Measurements from ENCODE around the gene HTRA3.

Gene HTRA3

DNA sequence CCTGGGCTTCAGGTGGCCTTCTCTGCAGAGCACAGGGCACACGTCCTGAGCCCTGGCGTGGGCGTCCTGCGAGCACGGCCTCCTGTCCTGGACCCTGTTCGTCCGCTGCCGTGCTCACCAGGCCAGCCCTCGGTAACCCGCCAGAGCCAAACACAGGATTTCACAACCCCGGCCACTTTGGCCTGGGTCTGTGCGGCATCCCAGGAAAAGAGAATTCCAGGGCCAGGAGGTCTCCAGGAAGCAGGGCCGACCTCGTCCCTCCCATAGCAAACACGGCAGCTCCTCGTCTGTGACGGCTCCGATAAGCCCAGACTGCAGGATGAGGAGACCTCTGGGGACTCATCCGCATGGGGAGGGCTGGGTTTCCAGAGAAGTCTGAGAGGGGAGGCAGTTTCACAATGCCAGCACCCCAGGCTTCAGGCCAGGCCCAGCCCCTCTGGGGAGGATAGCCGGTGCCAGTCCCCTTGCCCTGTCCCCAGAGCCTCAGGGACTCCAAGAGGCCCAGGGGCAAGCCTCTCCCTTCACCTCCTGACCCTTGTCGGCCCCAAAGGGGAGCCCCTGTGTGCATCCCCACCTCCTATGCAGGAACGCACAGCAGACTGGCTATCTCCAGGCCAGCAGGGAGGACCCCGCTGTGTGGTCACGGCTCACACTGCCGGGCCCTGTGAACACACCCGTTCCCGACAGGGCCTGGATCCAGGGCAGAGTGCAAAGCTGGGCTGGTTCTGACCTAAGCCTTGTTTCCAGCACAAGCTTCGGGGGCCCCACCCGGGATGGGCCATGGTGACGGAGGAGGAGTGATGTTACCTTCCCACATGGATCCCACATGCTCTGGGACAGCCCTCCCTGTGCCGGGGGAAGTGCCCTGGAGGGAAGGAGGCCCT, 22.3 kb upstream of the HTRA3 start:
- DNase-seq (ENCODE audit: low spot score): peak; percentile 91

DNA sequence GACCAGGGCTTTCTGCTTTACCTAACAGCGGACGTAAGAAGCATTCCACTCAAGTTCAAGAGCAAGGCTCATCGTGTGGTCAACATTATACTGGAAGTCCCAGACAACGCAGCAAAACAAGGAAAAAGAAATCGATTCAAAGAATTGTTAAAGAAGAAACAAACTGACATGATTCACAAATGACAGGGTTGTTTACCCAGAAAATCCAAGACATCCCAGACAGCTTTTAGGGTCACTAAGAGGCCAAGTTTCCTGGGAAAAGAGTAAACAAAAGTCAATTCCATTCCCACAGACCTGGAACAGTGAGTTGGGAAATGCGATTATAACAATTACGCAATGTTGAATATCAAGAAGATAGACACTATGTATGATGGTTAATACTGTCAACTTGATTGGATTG, 21.5 kb upstream of the HTRA3 start:
- no peak for DNase-seq (ENCODE audit: low spot score)

DNA sequence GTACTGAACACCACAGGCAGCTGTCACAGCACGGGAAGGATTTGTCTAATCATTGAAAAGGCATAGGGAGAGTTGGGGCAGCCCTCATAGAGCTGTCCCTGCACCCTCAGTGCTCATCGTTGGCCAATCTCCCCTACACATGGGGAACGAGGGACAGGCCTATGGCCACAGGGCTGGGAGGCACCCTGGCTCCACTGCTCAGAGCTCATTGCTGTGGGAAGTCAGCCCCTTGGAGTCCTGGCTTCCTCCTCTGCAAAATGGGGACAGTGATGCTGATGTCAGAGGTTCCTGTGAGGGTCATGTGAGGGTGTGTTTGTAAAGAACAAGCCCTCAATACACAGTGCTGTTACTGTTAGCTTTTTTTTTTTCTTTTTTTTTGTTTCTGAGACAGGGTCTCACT, 19.3 kb upstream of the HTRA3 start:
- no peak for DNase-seq (ENCODE audit: low spot score)

DNA sequence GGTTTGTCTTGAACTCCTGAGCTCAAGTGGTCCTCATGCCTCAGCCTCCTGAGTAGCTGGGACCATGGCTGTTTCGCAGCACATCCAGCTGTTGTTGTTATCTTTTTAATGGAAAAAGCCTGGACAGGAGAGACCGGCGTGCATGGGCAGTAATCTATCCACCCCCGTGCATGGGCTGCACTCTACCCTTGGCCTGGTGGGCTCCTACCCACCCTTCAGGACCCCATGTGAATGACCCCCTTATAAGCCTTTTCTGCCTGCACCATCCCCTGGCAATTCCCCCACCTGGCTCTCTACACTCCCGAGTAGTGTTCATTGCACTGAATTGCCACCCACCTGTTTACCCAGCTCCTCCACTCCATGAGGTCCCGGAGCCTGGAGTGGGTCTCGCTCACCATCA, 18.9 kb upstream of the HTRA3 start:
- DNase-seq (ENCODE audit: low spot score): no peak

DNA sequence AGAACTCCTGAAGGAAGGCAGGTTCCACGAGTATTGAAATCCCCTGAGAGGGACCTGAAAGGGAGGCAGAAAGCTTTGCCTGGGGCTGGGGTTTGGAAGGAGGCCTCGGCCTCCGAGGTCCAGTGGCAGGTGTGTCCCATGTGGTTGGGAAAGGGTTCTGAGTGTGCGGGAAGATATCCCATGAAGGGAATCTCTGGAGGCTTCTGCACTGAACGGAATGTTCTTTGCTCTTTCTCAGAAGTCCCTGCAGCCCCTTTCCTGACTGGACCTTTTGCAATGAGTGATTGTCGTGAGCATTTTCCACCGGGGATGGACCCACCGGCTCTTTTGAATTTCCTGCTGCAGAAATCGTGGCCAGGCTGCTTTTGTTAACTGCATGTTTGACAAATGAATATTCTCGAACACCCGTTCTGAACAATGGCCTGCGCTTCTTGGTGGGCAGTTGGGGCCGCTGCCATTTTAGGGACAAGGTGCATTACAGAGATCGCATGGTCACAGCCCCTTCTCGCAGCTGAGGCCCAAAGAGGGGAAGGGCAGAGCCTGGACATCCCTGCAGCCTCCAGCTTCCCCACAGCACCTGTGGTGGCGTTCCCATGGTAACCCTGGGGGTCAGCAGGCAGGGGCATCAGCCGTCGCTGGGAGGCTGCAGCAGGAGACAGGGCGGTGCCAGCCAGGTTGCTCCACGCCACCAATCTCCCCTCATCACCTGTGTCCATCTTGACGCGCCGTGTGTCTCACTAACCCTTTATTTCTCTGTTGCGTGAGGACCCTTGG, 18.3 kb upstream of the HTRA3 start:
- no peak for DNase-seq (ENCODE audit: low spot score)

DNA sequence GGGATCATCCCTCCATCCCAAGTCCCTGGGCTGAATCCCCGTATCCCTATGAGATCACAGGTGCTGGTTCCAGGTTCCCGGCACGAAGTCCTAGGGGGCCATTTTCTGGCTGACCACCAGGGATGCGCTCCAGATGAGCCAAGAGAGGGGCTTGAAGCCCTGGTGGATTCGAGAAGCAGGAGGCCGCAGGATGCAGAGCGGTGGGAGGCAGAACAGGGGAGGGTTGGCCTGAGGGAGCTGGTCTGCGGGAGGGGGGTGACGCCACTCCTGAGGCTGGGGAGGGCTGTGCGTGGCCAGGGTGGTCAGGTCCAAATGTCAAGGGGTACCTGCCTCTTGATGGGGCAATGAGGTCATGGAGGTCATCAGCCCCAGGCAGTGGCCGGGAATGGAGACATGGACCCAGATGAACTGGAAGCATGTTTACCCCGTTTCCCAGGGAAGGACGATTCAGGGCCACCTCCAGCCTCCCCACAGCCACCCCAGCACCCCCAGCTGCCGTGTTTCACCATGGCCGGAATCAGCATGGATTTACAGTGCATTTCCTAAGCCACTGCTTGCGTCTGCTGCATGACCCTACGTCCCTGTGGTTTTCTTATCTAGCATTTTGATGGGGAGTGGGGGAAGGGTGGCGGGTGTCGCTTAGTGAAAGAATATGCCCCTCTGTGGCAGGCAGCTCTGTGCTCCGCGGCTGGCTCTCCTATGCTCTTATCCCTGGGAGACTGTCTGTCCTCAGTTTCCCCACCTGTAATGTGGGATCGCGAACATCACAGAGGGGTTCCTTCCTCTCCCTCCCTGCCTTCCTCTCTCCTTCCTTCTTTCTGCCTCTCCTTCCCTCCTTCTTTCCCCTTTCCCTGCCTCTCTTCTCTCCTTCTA, 17.0 kb upstream of the HTRA3 start:
- DNase-seq (ENCODE audit: low spot score): no peak

DNA sequence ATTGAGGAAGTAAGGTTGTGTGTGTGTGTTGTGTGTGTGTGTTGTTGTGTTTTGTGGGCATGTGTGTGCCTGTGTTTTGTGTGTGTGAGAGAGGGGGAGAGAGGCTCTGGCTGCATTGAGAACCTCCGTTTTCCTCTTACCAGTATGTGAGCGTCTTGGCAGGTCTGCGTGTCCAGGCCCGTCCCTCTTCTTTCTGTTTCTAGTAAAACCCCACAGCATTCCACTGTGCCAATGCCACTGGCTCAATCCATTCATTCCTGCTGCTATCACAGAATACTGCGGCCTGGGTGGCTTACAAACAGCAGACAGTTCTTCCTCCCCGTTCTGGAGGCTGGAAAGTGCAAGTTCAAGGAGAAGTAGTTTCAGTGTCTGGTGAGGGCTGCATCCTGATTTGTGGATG, 15.5 kb upstream of the HTRA3 start:
- DNase-seq (ENCODE audit: low spot score): no peak

DNA sequence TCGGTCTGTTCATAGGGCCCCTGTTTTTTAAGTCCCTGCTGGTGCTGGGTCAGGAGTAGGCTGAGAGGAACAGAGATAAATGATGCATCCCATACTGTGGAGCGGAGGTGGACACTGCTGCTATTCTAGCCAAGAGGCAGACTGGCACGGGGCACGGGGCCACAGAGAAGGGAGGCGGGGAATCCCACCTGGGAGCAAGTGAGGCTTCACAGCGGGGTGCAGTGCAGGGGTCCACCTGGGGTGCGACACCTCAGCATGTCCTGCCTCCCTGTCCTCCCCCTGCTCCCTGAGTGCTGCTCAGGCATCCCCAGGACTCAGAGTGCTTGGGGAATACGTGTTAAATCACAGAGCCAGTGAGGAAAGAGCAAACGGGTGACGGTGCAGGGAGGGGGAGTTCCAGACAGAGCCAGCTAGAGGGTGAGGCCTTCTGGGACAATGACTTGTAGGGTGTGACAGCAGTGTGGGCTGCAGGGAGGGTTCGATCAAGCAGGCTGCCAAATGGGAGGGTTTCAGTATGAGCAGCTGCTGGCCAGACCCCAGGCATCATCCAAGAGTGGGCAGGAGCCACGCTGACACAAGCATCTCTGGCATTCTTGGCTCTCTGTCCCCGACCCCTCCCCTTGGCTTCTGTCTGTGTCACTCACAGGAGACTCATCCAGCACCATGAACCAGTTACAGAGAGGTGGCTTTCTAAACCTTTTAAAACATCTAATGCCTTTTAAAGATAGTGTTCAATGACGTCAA, 13.7 kb upstream of the HTRA3 start:
- DNase-seq (ENCODE audit: low spot score): no peak

DNA sequence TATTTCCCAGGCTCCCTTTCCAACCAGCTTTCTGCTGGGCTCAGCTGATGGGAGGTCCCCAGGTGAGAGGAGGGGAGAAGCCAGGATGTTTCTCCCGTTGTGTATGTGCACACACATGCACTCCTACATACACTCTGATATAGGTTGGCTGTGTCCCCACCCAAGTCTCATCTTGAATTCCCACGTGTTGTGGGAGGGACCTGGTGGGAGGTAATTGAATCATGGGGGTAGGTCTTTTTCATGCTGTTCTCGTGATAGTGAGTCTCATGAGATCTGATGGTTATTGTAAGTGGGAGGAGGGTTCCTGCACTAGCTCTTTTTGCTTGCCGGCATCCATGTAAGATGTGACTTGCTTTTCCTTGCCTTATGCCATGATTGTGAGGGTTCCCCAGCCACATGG, 11.7 kb upstream of the HTRA3 start:
- DNase-seq (ENCODE audit: low spot score): no peak

DNA sequence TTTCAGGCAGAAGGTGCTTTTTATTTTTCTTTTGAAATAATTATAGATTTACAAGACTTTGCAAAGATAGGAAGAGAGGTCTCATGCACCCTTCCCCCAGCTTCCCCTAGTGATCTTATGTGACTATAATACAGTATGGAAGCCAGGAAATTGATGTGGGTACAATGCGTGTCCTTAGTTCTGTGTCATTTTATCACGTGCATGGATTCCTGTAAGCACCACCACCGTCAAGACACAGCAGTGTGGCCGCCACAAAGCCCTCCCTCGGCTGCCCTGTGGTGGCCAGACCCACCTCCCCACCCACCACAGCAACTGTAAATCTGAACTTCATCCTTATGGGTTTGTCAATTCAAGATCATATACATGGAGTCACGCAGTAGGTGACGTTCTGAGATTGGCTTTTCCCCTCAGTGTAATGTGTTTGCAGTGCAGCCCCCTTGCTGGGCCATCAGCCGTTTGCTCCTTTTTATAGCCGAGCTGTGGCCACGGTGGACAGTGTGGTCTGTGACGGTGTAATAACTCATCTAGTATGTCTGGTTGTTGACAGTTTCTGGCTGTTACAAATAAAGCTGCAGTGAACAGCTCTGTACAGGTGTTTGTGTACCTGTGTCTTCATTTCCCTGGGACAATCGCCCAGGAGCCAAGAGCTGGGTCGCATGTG, 10.9 kb upstream of the HTRA3 start:
- DNase-seq (ENCODE audit: low spot score): no peak

DNA sequence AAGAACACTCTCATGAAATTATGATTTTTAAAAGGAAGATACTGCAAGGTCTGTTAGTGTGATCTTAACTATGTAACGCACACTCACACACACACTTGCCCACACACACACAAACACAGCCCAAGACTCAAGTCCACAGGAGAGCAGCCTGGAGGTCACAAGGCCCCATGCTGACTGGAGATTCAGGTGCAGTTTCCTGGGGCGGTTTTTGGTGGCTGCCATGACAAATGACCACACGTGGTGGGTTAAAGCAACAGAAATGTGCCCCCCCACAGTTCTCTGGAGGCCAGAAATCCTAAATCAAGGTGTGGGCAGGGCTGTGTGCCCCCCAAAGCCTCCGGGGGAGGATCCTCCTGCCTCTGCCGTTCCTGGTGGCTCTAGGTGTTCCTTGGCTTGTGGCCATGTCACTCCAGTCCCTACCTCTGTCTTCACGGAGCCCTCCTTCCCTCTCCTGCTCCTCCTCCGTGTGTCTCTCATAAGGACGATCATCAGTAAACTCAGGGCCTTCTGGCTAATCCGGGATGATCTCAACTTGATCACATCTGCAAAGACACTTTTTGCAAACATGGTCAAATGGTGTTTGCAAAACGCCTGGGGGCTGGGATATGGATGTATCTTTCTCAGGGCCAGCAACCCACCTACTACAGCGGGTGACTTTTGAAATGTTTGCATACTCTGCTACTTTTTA, 9.7 kb upstream of the HTRA3 start:
- no peak for DNase-seq (ENCODE audit: low spot score)

DNA sequence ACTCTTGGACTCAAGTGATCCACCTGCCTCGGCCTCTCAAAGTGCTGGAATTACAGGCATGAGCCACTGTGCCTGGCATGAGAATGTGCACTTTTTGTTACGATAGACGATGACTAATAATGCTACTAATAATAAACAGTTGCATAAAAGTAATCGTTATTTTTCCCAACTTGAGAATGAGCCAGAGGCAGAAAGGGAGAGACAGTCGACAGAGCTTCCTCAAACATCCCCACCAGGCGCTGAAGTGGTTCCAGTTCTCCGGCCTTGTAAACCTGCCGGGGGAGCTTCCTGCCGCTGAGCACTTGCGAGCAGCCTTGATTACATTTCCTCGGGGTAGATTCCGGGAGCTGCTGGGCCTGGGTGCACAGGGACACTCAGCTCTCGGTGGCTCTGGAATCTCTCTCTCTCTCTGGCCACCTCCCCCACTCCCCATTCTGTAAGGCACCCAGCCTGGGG, 8.9 kb upstream of the HTRA3 start:
- DNase-seq (ENCODE audit: low spot score): no peak

DNA sequence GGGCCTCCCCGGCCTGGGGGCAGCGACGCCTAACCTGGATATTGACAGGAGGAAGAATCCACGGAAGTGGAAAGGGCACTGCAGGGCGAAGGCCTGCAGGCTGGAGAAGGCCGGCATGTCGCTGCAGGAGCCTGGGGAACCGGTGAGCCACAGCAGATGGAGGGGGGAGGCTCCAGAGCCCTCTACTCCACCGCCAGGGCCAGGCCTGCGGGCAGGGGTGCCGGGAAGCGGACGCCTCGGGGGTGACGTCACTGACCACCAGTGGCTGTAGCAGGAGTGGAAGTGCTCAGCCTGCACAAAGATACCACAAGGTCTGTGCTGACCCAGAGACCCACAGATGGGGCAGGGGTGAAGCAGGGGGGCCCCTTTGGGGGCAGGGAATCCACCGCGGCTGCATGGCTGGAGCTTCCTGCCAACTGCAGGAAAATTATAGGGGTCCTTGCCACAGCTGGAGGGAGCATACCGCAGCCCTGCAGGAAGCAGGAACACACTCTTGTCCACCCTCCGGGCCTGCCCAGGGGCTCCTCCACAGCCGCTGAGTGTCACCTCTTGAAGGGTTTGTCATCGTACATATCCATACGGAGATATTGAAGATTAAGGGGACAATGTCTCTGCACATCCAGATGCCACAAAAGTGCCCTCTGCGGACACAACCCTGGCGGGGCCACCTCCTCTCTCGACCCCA, 7.6 kb upstream of the HTRA3 start:
- no peak for DNase-seq (ENCODE audit: low spot score)

DNA sequence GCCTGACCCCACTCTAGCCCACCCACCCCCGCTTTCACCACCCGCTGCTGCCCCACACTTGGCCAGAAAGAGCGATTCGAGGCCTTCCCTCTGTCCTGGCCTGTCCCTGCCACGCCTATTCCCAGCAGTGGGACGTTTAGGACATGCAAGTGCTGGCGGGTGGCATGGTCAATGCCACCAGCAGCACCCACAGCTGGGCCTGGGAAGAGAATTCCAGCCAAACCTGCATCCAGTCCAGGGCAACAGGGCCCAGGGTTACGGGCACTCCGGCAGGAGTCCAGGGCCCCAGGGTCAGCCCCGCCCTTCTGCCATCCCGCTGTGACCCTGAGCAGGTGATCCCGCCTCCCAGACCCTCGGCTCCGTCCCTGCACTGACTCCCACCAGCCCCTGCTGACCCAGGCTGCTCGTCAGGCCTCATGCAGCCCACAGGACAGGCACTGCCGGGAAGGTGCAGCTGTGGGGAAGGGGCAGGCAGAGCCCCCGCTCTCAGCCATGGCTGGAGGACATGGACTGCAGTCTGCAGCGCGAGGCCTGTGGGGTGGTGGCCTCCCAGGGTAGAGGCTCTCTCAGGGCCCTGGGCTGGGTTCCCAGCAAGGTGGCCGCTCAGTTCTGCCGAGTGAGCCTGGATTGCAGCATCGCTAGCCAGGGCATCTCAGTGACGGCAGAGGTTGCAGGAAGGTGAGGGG, 6.8 kb upstream of the HTRA3 start:
- no peak for DNase-seq (ENCODE audit: low spot score)

DNA sequence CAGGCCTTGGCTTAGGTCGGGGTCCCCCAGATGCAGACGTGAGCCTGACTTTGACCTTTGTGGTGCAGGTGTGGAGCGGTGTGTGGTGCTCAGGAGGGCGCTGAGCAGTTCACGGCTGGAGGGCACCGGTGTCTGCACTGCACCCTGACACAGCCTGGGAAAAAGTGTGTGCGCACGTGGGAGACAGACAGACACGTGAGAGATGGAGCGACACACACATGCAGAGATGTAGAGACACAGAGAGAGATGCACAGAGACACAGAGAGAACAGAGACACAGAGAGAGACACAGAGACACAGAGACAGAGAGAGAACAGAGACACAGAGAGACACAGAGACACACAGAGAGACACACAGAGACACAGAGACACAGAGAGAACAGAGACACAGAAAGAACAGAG, 6.2 kb upstream of the HTRA3 start:
- DNase-seq (ENCODE audit: low spot score): no peak

DNA sequence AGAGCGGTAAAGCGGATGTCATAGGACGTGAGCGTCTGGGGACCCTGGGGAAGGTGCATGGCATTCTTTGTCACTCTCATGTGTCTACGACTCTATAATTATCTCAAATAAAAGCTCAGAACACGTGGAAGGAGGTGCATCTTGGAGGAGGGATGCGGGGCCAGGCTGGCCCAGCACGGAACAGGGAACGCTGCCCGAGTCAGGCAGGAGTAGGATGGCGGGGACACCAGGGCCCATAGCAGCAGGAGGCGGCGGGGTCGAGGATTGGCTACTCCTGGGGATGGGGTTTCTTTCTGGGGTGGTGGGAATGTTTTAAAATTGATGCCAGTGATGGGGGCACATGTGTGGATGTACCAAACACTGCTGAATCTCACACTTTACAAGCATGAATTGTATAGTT, 5.4 kb upstream of the HTRA3 start:
- no peak for DNase-seq (ENCODE audit: low spot score)

DNA sequence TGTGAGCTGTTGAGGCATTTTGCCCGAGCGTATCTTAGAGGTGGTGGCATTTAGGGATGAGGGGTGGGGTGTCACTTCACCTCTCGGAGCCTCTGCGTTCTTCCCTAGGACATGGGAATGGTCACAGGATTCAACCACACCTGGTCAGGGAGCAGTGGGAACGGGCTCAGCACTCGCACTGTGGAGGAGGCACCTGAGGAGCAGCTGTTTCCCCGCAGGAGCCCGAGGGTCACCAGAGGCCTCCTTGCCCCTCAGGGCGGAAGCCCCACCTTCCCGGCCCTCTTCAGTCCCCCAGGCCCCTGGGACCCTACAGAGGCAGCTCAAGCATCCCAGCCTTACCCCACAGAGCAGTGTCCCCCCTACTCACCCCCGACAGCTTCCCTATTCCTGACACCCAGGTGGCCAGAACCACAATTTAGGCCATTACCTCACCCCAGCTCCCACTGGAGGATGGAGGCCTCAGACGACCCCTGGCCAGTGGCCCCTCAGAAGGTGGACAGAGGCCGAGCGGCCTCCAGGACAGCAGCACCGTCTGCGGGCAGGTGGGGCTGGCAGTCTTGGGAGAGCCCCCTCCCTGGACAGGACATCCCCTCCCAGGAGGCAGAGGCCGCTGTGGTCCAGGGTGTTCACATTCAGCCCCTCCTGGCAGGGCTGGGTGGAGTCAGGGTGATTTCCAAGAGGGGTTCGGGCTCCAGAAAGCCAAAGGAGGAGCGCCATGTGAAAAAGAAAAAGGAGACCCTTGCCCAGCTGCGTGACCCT, 4.2 kb upstream of the HTRA3 start:
- DNase-seq (ENCODE audit: low spot score): no peak

DNA sequence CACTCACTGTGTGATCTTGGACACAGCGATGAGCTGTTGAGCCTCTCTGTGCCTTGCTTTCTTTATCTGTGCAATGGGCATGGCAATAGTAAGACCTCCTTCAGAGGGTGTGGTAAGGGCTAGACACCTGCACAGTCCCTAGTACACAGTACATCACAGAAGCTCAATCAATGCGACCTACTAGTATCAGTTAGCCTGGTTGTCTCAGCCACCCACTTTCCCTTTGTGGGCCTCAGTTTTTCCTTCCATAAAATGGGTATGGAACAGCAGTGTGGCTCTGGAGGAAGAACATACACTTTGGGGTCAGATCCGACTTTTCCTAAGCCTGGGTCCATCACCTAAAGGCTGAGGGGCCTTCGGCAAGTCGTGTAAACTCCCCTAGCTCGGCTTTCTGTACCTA, 3.5 kb upstream of the HTRA3 start:
- no peak for DNase-seq (ENCODE audit: low spot score)

DNA sequence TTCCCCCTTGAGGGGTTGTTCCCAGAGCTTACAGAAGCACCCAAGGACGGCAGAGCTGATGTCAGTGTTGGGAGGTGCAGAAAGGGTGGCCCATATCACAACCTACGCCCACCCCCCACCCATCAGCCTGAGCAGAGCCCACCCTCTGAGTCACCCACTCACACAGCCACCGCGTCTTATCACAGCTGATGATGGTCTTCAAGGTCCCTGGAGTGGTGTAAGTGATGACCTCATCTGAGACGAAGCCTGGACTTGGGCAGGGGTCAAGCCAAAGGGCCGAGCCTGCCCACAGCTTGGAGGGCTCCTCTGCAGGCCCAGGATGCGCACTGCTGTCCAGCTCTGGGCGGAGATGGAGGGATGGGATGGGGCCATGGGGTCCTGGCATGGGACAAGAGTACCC, 3.0 kb upstream of the HTRA3 start:
- no peak for DNase-seq (ENCODE audit: low spot score)

Measured in HuH-7.5 (cell line).